ENCODE data around the gene DLG2. TPM values are rescaled to one million over a fixed set of nuclear protein-coding genes. Genes with fewer than 3 reads are reported as not detected.
"Not testable (repeated sequence)": the region's sequence is repeated elsewhere in the genome, so short reads cannot be mapped to it uniquely, and the experiment has no call there.

DLG2 gene
- polyA plus RNA-seq, 1 donor: 14.7 TPM

- DNase-seq: no peak
Measured at GRCh38 chr11:85307366-85307765, 319.8 kb downstream of the DLG2 start.

GRCh38 chr11:85301895-85302678 is 325.1 kb downstream of the DLG2 start:
- no peak for DNase-seq

- no peak for DNase-seq
Measured at GRCh38 chr11:85299258-85299942, 327.7 kb downstream of the DLG2 start.

GRCh38 chr11:85295694-85296271 is 331.4 kb downstream of the DLG2 start:
- peak; percentile 67 for DNase-seq

GRCh38 chr11:85281550-85281949 is 345.6 kb downstream of the DLG2 start:
- DNase-seq: no peak

- DNase-seq: no peak
Measured at GRCh38 chr11:85279267-85279666, 347.9 kb downstream of the DLG2 start.

GRCh38 chr11:85277693-85278092 is 349.5 kb downstream of the DLG2 start:
- DNase-seq: no peak

- DNase-seq: no peak
Measured at GRCh38 chr11:85276332-85276731, 350.8 kb downstream of the DLG2 start.

- DNase-seq: not testable (repeated sequence)
Measured at GRCh38 chr11:85270315-85270714, 356.8 kb downstream of the DLG2 start.

GRCh38 chr11:85269109-85269508 is 358.0 kb downstream of the DLG2 start:
- DNase-seq: no peak

- no peak for DNase-seq
Measured at GRCh38 chr11:85266646-85267045, 360.5 kb downstream of the DLG2 start.

- no peak for DNase-seq
Measured at GRCh38 chr11:85263328-85263727, 363.8 kb downstream of the DLG2 start.

- DNase-seq: no peak
Measured at GRCh38 chr11:85257837-85258236, 369.3 kb downstream of the DLG2 start.

GRCh38 chr11:85256433-85256832 is 370.7 kb downstream of the DLG2 start:
- no peak for DNase-seq

GRCh38 chr11:85249482-85249881 is 377.7 kb downstream of the DLG2 start:
- no peak for DNase-seq

- no peak for DNase-seq
Measured at GRCh38 chr11:85247797-85248196, 379.3 kb downstream of the DLG2 start.

- no peak for DNase-seq
Measured at GRCh38 chr11:85238906-85239305, 388.2 kb downstream of the DLG2 start.

GRCh38 chr11:85238038-85238437 is 389.1 kb downstream of the DLG2 start:
- DNase-seq: not testable (repeated sequence)

- DNase-seq: no peak
Measured at GRCh38 chr11:85236211-85236610, 390.9 kb downstream of the DLG2 start.

GRCh38 chr11:85232559-85232958 is 394.6 kb downstream of the DLG2 start:
- no peak for DNase-seq

GRCh38 chr11:85231588-85231987 is 395.6 kb downstream of the DLG2 start:
- DNase-seq: no peak

GRCh38 chr11:85229723-85230122 is 397.4 kb downstream of the DLG2 start:
- DNase-seq: not testable (repeated sequence)

GRCh38 chr11:85196968-85197367 is 430.2 kb downstream of the DLG2 start:
- no peak for DNase-seq

- no peak for DNase-seq
Measured at GRCh38 chr11:85195934-85196333, 431.2 kb downstream of the DLG2 start.
